Stomach (tissue), 9 donors: ENCODE data around the gene RENBP. TPM values are rescaled to one million over a fixed set of nuclear protein-coding genes. Genes with fewer than 3 reads are reported as not detected.

Experiments used
- DNase-seq, 2 donors: peaks; one replicate each; pipeline versions ENCODE4 v3.0.0 to v3.0.0-alpha.2; 2013 to 2019
- H3K27ac ChIP-seq, 5 donors: fragments of 200-600 bp in 4 of 5; sonication (generic) in 4 of 5; one replicate each; pipeline ENCODE4 v1.5.1; 2013 to 2019; ENCODE audit warnings: mild to moderate bottlenecking in 1 of 5, moderate library complexity in 1 of 5
- H3K27me3 ChIP-seq, 3 donors: fragments of 200-600 bp; sonication (generic); one replicate each; pipeline ENCODE4 v1.5.1; 2017 to 2019; ENCODE audit warnings: mixed run types in 1 of 3
- H3K36me3 ChIP-seq, 4 donors: fragments of 200-600 bp; sonication (generic); 1 replicate in 3 of 4; 2 replicates in 1 of 4; pipeline ENCODE4 v1.5.1; 2016 to 2019
- H3K4me1 ChIP-seq, 4 donors: fragments of 200-600 bp; sonication (generic); one replicate each; pipeline ENCODE4 v1.5.1; 2016 to 2019
- H3K4me3 ChIP-seq, 4 donors: fragments of 200-600 bp; sonication (generic) in 3 of 4; one replicate each; pipeline ENCODE4 v1.5.1; 2016 to 2019; ENCODE audit warnings: mild to moderate bottlenecking in 1 of 4
- H3K9me3 ChIP-seq, 4 donors: fragments of 200-600 bp; sonication (generic); one replicate each; pipeline ENCODE4 v1.5.1; 2016 to 2019
- EP300 ChIP-seq: sonication (generic); formaldehyde crosslinking; IDR thresholded peaks from one replicate; pipeline ENCODE4 v1.6.1; 2017; ENCODE audit warnings: antibody characterized with exemption
- POLR2A ChIP-seq, 4 donors: fragments of 450-650 bp; IDR thresholded peaks; one replicate each; pipeline ENCODE4 v1.6.1; 2016; ENCODE audit warnings: antibody characterized with exemption in 4 of 4, control low read depth in 2 of 4, mild to moderate bottlenecking in 1 of 4, moderate library complexity in 1 of 4
- POLR2AphosphoS5 ChIP-seq, 3 donors: sonication (generic); formaldehyde crosslinking; IDR thresholded peaks; one replicate each; pipeline ENCODE4 v1.6.1; 2016; ENCODE audit warnings: antibody characterized with exemption in 3 of 3
- WGBS, 5 donors: extraction: QIAGEN DNeasy Blood & Tissue Kit in 3 of 5; methylation state at CpG; one replicate each; pipeline versions ENCODE4 v1.1.5 to v1.1.7; 2013 to 2018; 5-methylcytosine and 5-hydroxymethylcytosine counted together
- intact Hi-C: fragments of 100-400 bp; cut with DNase I; formaldehyde crosslinking; loops from one replicate; pipeline ENCODE4 v1.15.1; 2023; ENCODE audit warnings: low total_unique reads
- polyA plus RNA-seq, 3 donors: library from polyadenylated mRNA; stranded (reverse); fragments of 200-250 nt; gene quantifications; one replicate each; pipeline ENCODE4 v1.2.3, GENCODE V29; 2013
- total RNA-seq, 5 donors: library from RNA; depleted of rRNA; stranded (reverse); fragments of >200 nt; gene quantifications; one replicate each; pipeline versions ENCODE4 v1.1.0 to v1.2.3, GENCODE V29; 2014 to 2016
- TF ChIP-seq, protein P1 (sequence below), 7 experiments: fragments of 450-650 bp in 4 of 7; fragments of 200-600 bp in 3 of 7; sonication (generic) in 3 of 7; IDR thresholded peaks; one replicate each; pipeline ENCODE4 v1.5.1; 2016 to 2019; ENCODE audit warnings: antibody characterized with exemption in 7 of 7, control low read depth in 2 of 7, mild to moderate bottlenecking in 1 of 7
- donor health status: healthy with polysubstance abuse.
- donor health status: Bipolar disorder and iron deficiency.
- donor health status: healthy.

Gene RENBP
- total and polyA plus RNA-seq, 8 donors = 2.3 to 12.7 (median 8.1) TPM; not detected in 3

DNA sequence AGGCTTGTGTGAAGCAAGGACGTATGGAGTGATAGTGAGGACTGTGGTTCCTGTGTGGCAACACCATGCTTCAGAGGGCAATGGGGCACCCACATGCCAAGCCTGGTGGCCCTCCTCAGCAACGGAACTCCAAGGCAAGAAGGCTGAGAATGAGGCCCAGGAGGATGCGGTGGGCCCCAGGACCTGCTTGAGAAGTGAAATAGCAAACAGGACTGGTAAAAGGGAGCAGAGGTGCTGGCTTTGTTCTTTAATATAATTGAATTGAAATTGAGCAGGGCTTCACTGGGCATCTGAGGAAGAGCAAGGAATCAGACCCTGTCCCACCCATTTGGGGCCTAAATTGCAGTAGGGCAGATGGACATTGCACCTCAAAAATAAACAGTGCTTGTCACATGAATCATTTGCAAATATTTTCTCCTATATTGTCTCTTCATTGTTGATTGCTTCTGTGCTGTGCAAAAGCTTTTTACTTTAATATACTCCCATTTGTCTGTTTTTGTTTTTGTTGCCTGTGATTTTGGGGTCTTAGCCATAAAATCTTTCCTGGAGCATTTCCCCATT, 30.4 kb upstream of the RENBP start:
- Histone ChIP-seq H3K36me3 (no peaks in the 10 kb centered on the region), H3K9me3 (no peaks in the 10 kb centered on the region), H3K27me3 (no peaks in the 10 kb centered on the region), H3K4me3 (peak overlapping the region in 1 of 4 donors; percentile 90), H3K4me1 (peaks cover 11 to 27% (median 20%) of the 10 kb centered on the region in 4 donors), H3K27ac (peak overlapping the region; percentile 1 to 99 (median 99))
- DNase-seq = peak in 1 of 2 donors; percentile 12
- 66 to 77% (median 72%) methylated on average over 3 of the region's 3 CpGs for WGBS, 5 donors
- no peak for TF ChIP-seq POLR2AphosphoS5 (IDR thresholded peaks at IDR 0.05)
- TF ChIP-seq POLR2A (IDR thresholded peaks at IDR 0.05) = no peak
- no peak for TF ChIP-seq EP300
- intact Hi-C loops = no loop called here

GRCh38 chrX:153974003-153974725, 29.7 kb upstream of the RENBP start:
- H3K9me3 ChIP-seq = no peaks in the 10 kb centered on the region
- H3K4me3 ChIP-seq = peak overlapping the region in 3 of 4 donors; percentile 77 to 90 (median 88)
- no peaks in the 10 kb centered on the region for H3K36me3 ChIP-seq
- 55 to 65% (median 60%) methylated on average over 9 to 14 of the region's 14 CpGs for WGBS, 5 donors
- peaks cover 14 to 33% (median 26%) of the 10 kb centered on the region in 4 donors for H3K4me1 ChIP-seq
- TF ChIP-seq POLR2AphosphoS5 (IDR thresholded peaks at IDR 0.05) = no peak
- no peak for TF ChIP-seq POLR2A (IDR thresholded peaks at IDR 0.05)
- TF ChIP-seq EP300 = no peak
- TF ChIP-seq, protein P1, sequence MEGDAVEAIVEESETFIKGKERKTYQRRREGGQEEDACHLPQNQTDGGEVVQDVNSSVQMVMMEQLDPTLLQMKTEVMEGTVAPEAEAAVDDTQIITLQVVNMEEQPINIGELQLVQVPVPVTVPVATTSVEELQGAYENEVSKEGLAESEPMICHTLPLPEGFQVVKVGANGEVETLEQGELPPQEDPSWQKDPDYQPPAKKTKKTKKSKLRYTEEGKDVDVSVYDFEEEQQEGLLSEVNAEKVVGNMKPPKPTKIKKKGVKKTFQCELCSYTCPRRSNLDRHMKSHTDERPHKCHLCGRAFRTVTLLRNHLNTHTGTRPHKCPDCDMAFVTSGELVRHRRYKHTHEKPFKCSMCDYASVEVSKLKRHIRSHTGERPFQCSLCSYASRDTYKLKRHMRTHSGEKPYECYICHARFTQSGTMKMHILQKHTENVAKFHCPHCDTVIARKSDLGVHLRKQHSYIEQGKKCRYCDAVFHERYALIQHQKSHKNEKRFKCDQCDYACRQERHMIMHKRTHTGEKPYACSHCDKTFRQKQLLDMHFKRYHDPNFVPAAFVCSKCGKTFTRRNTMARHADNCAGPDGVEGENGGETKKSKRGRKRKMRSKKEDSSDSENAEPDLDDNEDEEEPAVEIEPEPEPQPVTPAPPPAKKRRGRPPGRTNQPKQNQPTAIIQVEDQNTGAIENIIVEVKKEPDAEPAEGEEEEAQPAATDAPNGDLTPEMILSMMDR (IDR thresholded peaks at IDR 0.05) = no peak
- H3K27ac ChIP-seq = peak overlapping the region; percentile 52 to 99 (median 99)
- no peaks in the 10 kb centered on the region for H3K27me3 ChIP-seq
- peak in 1 of 2 donors; percentile 33 for DNase-seq
- intact Hi-C loops = no loop called here

DNA sequence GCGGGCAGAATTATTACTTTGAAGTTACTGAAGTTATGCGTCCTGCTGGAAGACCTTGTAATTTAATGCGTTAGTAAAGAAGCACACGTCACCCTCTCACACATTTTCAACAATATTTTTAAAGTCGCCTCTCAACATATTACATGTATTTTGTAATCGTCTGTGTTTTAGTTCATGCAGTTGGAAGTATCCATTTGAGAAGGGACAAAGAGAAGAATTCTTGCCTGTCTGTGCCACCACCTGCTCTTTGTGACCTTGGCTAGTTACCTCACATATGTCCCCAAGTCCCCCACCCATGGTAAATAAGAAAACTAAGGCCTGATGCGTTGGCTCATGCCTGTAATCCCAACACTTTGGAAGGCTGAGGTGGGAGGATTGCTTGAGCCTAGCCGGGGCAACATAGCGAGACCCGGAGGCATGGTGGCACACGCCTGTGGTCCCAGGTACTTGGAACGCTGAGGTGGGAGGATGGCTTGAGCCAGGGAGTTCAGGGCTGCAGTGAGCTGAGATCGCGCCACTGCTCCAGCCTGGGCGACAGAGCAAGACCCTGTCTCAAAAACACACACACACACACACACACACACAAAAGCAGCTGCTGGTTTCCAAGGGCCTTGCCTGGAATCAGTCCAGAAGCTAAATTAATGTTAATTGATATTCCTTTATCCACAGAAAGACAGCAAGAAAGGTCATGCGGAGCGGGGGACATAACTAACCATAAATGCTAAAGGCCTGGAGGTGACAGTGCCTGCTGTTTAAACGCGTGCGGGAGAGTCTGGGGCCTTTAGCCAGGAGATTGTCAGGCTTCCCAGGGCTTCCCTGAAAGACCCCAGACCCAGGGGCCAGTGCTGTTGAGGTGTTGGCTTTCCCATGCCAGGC, 28.9 kb upstream of the RENBP start:
- H3K27ac ChIP-seq = peak overlapping the region; percentile 96 to 99 (median 99)
- peak in 1 of 2 donors; percentile 47 for DNase-seq
- peaks cover 22 to 41% (median 34%) of the 10 kb centered on the region in 4 donors for H3K4me1 ChIP-seq
- no peaks in the 10 kb centered on the region for H3K36me3 ChIP-seq
- WGBS, 5 donors = 18 to 45% (median 28%) methylated on average over 16 to 20 of the region's 20 CpGs
- no peaks in the 10 kb centered on the region for H3K27me3 ChIP-seq
- intact Hi-C loops = no loop called here
- peak overlapping the region; percentile 77 to 90 (median 84) for H3K4me3 ChIP-seq
- H3K9me3 ChIP-seq = no peaks in the 10 kb centered on the region
- TF ChIP-seq POLR2AphosphoS5 (IDR thresholded peaks at IDR 0.05) = no peak
- TF ChIP-seq EP300 = no peak
- TF ChIP-seq, protein P1 (IDR thresholded peaks at IDR 0.05) = no peak
- no peak for TF ChIP-seq POLR2A (IDR thresholded peaks at IDR 0.05)

GRCh38 chrX:153972368-153973126, 28.1 kb upstream of the RENBP start, which contains the start of gene TMEM187:
TMEM187 (plus strand) TSS chrX:153972754; CDS start chrX:153982063, 9,309 bp downstream.
- no peaks in the 10 kb centered on the region for H3K9me3 ChIP-seq
- H3K27me3 ChIP-seq = no peaks in the 10 kb centered on the region
- H3K4me3 ChIP-seq = peak within 1 kb of the TSS; percentile 77 to 90 (median 84)
- WGBS, 5 donors = 0 to 14% (median 4%) methylated on average over 5 to 77 of the region's 103 CpGs
- intact Hi-C loops = no loop called here
- peak; percentile 88 to 96 for DNase-seq
- peaks cover 31 to 50% (median 42%) of the 10 kb centered on the region in 4 donors for H3K4me1 ChIP-seq
- TF ChIP-seq POLR2A (IDR thresholded peaks at IDR 0.05) = no peak
- TF ChIP-seq POLR2AphosphoS5 (IDR thresholded peaks at IDR 0.05) = peak; percentile 14 to 61 (median 36)
- H3K27ac ChIP-seq = peak within 1 kb of the TSS; percentile 96 to 99 (median 99)
- H3K36me3 ChIP-seq = no peaks in the 10 kb centered on the region
